ENCODE results near the gene ITGA7.
"Not testable (repeated sequence)": the region's sequence is repeated elsewhere in the genome, so short reads cannot be mapped to it uniquely, and the experiment has no call there.

ITGA7 gene

GRCh38 chr12:55676707-55677106 lies 31.0 kb downstream of the ITGA7 start:
- no peak for DNase-seq (ENCODE audit: low read depth)

- no peak for DNase-seq (ENCODE audit: low read depth)
These were observed 32.0 kb downstream of the ITGA7 start for GRCh38 chr12:55675666-55676065.

DNA sequence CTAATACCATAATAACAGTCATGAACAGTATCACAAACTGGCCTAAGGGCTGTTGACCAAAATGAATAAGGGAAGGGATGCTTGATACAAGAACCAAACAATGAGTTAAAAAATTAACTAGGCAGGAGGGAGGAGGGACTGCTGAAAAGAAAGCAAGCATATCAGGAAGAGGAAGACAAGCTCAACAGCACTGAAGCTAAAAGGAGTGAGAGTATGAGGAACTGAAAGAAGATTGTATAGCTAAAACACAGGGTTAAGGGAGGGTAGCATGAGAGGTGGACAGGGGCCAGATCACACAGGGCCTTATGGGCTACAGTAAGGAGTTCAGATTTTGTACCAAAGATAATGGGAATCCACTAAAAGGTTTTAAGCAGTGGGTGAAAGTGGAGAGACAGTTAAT lies 34.1 kb downstream of the ITGA7 start:
- no peak for DNase-seq (ENCODE audit: low read depth)

DNA sequence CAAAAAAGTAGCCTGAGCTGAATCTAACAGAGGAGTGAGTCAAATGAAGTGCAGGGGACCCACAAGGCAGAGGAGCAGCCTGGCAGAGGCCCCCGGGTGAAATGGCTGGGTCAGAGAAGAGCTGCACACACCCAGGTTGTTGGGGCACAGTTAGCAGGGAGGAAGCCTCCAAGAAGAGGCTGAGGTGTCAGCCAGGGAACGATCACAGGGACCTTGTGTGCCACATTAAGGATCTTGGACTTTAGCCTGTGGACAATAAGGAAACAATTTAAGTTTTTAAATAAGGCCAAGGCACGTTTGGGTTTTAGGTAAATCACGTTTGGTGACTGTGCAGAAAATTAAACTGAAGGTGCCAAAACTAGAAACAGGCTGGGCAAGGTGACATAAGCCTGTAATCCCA lies 36.0 kb downstream of the ITGA7 start:
- no peak for DNase-seq (ENCODE audit: low read depth)

GRCh38 chr12:55670276-55670675 lies 37.4 kb downstream of the ITGA7 start:
- DNase-seq (ENCODE audit: low read depth): no peak

GRCh38 chr12:55666508-55666907 lies 41.2 kb downstream of the ITGA7 start:
- no peak for DNase-seq (ENCODE audit: low read depth)

GRCh38 chr12:55664826-55665225 lies 42.9 kb downstream of the ITGA7 start:
- DNase-seq (ENCODE audit: low read depth): no peak

DNA sequence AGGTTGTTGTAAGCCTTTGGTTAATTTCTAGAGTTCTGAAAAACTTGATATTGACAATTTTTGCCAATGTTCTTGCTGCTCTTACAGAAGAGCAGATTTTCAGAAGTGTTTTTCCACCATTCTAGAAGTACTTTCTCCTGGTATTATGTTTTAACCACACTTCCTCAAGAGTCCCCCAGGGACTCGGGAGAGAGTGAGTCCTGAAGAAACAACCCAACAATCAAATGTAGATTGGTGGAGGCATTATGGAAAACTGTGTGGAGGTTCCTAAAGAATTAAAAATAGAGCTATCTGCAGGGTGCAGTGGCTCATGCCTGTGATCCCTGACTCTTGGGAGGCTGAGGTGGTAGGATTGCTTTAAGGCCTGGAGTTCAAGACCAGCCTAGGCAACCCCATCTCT lies 44.3 kb downstream of the ITGA7 start:
- no peak for DNase-seq (ENCODE audit: low read depth)

- DNase-seq (ENCODE audit: low read depth): no peak
These were observed 48.0 kb downstream of the ITGA7 start for GRCh38 chr12:55659486-55660385.

DNA sequence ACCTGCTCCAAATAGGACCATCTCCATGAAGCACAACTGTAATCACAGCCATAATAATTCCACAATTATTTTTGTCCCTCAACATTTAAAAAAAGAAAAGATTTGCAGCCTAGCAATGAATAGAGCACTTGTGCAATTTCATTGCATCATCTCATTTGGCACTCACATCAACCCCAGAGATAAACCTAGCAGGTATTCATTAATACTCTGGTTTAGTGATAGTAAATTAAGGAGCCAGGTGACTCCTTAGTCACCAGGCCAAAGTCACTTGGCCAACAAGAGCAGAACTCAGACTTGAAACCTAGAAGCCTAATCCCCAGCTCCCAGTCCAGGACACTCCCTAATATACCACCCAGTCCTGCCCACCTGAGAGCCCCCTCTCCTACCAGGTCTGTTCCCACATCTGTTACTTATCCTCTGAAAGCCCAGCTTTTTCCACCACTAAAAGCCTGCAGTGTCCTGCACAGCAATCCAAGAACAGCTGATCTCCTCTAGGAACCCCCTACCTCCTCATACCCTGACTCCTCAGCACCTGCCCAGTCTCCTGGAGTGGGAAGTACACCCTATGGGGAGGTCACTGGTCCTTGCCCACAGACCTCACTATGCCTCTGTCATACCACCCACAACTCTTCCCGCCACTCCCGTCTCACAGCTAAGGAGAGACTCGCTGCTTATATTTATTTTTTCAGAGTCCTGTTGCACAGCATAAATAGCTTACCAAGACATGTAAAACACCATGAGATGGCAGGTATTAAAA lies 48.9 kb downstream of the ITGA7 start:
- DNase-seq (ENCODE audit: low read depth): no peak

DNA sequence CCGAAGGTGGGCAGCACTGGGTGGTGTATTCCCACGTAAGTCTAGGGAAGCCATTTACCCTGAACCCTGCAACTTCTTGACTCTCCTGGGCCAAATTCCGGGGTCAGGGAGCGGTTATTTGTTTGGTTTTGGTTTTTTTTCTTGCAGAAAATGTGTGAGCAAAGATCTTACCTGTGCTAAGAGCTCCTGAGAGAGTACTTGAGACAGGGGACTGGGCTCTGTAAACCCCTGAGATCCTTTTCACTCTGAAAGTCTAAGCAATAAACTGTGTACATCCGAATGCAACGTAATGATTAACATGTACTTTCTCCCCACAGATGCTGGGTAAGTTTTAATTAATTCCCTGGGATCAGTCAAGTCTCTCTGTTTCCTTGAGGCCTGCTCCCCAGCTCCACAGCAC lies 49.5 kb downstream of the ITGA7 start:
- no peak for DNase-seq (ENCODE audit: low read depth)

GRCh38 chr12:55657212-55657611 lies 50.5 kb downstream of the ITGA7 start:
- DNase-seq (ENCODE audit: low read depth): no peak

GRCh38 chr12:55654511-55655214 lies 53.0 kb downstream of the ITGA7 start:
- no peak for DNase-seq (ENCODE audit: low read depth)

GRCh38 chr12:55653031-55653430 lies 54.7 kb downstream of the ITGA7 start:
- DNase-seq (ENCODE audit: low read depth): no peak

DNA sequence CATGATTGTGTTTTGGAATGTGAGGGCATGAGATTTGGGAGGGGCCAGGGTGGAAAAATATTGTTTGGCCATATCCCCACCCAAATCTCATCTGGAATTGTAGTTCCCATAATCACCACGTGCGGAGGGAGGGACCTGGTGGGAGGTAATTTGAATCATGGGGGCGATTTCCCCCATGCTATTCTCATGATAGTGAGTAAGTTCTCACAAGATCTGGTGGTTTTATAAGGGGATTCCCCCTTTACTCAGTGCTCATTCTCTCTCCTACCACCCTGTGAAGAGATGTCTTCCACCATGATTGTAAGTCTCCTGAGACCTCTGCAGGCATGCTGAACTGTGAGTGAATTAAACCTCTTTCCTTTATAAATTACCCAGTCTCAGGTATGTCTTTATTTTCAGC lies 55.4 kb downstream of the ITGA7 start:
- DNase-seq (ENCODE audit: low read depth): no peak

DNA sequence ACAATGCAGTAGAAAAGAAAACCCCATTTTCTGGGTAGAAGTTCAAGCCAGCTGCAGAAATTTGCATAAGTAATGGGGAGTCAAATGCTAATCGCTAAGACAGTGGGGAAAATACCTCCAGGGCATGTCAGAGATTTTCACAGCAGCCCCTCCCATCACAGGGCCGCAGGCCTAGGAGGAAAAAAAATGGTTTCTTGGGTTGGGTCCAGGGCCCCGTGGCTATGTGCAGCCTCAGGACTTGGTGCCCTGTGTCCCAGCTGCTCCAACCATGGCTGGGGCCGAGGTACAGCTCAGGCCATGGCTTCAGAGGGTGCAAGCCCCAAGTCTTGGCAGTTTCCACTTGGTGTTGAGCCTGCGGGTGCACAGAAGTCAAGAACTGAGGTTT lies 56.4 kb downstream of the ITGA7 start:
- DNase-seq (ENCODE audit: low read depth): no peak

GRCh38 chr12:55650620-55651298 lies 56.9 kb downstream of the ITGA7 start:
- not testable (repeated sequence) for DNase-seq (ENCODE audit: low read depth)

DNA sequence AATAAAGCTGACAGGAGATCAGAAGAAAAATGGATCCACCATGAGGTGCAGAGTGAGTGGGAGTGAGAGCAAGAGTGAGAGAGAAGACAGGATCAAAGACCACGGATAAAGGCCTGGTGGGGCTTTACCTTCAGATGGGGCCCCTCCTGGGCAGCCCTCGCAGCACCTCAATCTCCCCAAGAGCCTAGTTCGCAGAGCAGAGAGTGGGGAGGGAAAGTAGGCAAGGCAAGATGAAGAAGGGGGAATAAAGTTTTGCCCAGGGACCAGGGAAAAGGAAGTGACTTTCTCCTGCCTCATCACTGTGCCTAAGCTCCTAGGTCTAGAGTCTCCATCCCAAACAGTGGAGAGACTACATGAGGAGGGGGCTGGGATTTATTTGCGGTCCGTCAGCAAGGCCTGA lies 60.7 kb downstream of the ITGA7 start:
- no peak for DNase-seq (ENCODE audit: low read depth)

DNA sequence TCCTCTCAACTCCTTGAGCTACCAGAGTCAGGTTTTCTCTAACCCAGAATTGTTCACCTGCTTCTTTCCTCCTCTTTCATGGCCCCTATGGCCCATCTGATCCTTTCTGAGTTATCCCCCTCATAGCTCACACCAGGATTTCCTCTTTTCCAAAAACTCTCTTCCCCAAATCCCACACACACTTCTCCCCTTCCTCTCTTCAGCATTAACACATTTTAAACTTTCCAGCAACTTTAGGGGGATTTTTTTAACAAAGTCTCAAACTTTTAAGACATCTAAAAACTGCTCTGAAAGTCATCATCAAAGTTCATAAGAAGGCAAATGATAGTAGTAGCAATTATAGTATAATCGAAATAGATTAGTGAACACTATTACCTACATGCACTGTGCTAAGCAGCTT lies 63.1 kb downstream of the ITGA7 start:
- DNase-seq (ENCODE audit: low read depth): no peak

DNA sequence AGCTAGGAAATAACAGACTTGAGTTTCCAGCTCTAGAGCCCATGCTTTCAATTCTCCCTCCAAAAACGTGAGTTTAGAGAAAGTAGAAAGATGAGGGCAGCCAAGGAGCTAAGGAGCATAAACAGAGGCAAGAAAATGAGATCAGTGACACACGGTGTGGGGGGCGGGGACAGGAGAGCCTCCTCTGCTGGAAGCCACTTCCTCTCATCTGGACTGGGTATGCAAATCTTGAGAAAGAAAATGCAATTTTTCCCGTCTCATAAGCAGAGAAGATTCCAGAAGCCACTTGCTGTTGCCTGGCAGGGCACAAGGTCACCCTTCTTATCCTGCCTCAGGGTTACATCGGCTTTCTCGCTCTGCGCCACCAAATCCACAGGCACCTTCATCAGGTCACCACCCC lies 65.0 kb downstream of the ITGA7 start:
- DNase-seq (ENCODE audit: low read depth): no peak

DNA sequence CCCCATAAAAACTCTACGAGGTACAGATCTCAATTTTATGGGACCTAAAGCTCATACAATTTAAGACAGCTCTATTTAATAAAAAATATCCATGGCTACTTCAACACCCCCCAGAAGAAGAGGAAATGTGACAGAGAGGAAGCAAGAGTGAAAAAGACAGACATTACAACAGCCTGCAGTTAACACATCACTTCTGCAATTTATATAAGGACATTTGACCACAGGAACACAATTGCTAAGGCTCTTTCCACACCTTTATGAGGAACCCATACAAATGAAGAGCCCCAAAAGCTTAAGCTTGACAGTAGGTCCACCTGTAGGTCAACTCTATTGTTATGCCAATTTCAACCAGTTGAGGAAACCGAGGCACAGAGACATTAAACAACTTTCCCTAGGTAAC lies 65.4 kb downstream of the ITGA7 start:
- no peak for DNase-seq (ENCODE audit: low read depth)

- no peak for DNase-seq (ENCODE audit: low read depth)
These were observed 66.1 kb downstream of the ITGA7 start for GRCh38 chr12:55641595-55641994.
